ENCODE results near the gene LRP1B.

The LRP1B gene

GRCh38 chr2:141933226-141933625, 197.6 kb downstream of the LRP1B start:
- TF ChIP-seq GATA3 (IDR thresholded peaks at IDR 0.05; ENCODE audit: low read depth, low read length) = no peak
- no peak for TF ChIP-seq GATA2 (IDR thresholded peaks at IDR 0.05; ENCODE audit: low read depth, low read length)

GRCh38 chr2:141932261-141932660, 198.6 kb downstream of the LRP1B start:
- no peak for TF ChIP-seq GATA2 (IDR thresholded peaks at IDR 0.05; ENCODE audit: low read depth, low read length)
- no peak for TF ChIP-seq GATA3 (IDR thresholded peaks at IDR 0.05; ENCODE audit: low read depth, low read length)

GRCh38 chr2:141931797-141932196, 199.0 kb downstream of the LRP1B start:
- TF ChIP-seq GATA3 (IDR thresholded peaks at IDR 0.05; ENCODE audit: low read depth, low read length) = no peak
- TF ChIP-seq GATA2 (IDR thresholded peaks at IDR 0.05; ENCODE audit: low read depth, low read length) = no peak

GRCh38 chr2:141930803-141931202, 200.0 kb downstream of the LRP1B start:
- TF ChIP-seq GATA2 (IDR thresholded peaks at IDR 0.05; ENCODE audit: low read depth, low read length) = no peak
- TF ChIP-seq GATA3 (IDR thresholded peaks at IDR 0.05; ENCODE audit: low read depth, low read length) = no peak

GRCh38 chr2:141929331-141930252, 201.2 kb downstream of the LRP1B start:
- TF ChIP-seq GATA2 (IDR thresholded peaks at IDR 0.05; ENCODE audit: low read depth, low read length) = no peak
- TF ChIP-seq GATA3 (IDR thresholded peaks at IDR 0.05; ENCODE audit: low read depth, low read length) = no peak

GRCh38 chr2:141928476-141928875, 202.3 kb downstream of the LRP1B start:
- TF ChIP-seq GATA2 (IDR thresholded peaks at IDR 0.05; ENCODE audit: low read depth, low read length) (no peak), GATA3 (IDR thresholded peaks at IDR 0.05; ENCODE audit: low read depth, low read length) (no peak)

- TF ChIP-seq GATA3 (IDR thresholded peaks at IDR 0.05; ENCODE audit: low read depth, low read length) (no peak), GATA2 (IDR thresholded peaks at IDR 0.05; ENCODE audit: low read depth, low read length) (no peak)
Measured at GRCh38 chr2:141927536-141927935, 203.3 kb downstream of the LRP1B start.

- TF ChIP-seq GATA3 (IDR thresholded peaks at IDR 0.05; ENCODE audit: low read depth, low read length) (no peak), GATA2 (IDR thresholded peaks at IDR 0.05; ENCODE audit: low read depth, low read length) (peak; percentile 69)
Measured at GRCh38 chr2:141925511-141925910, 205.3 kb downstream of the LRP1B start.

- no peak for TF ChIP-seq GATA3 (IDR thresholded peaks at IDR 0.05; ENCODE audit: low read depth, low read length)
- TF ChIP-seq GATA2 (IDR thresholded peaks at IDR 0.05; ENCODE audit: low read depth, low read length) = no peak
Measured at GRCh38 chr2:141923657-141924056, 207.2 kb downstream of the LRP1B start.

GRCh38 chr2:141911485-141912066, 219.2 kb downstream of the LRP1B start:
- TF ChIP-seq GATA3 (IDR thresholded peaks at IDR 0.05; ENCODE audit: low read depth, low read length) = no peak
- TF ChIP-seq GATA2 (IDR thresholded peaks at IDR 0.05; ENCODE audit: low read depth, low read length) = no peak

- TF ChIP-seq GATA3 (IDR thresholded peaks at IDR 0.05; ENCODE audit: low read depth, low read length) (no peak), GATA2 (IDR thresholded peaks at IDR 0.05; ENCODE audit: low read depth, low read length) (no peak)
Measured at GRCh38 chr2:141906678-141907077, 224.1 kb downstream of the LRP1B start.

- TF ChIP-seq GATA2 (IDR thresholded peaks at IDR 0.05; ENCODE audit: low read depth, low read length) = no peak
- no peak for TF ChIP-seq GATA3 (IDR thresholded peaks at IDR 0.05; ENCODE audit: low read depth, low read length)
Measured at GRCh38 chr2:141900826-141901225, 230.0 kb downstream of the LRP1B start.

GRCh38 chr2:141899740-141900139, 231.1 kb downstream of the LRP1B start:
- TF ChIP-seq GATA2 (IDR thresholded peaks at IDR 0.05; ENCODE audit: low read depth, low read length) = no peak
- TF ChIP-seq GATA3 (IDR thresholded peaks at IDR 0.05; ENCODE audit: low read depth, low read length) = no peak

GRCh38 chr2:141889788-141890187, 241.0 kb downstream of the LRP1B start:
- no peak for TF ChIP-seq GATA2 (IDR thresholded peaks at IDR 0.05; ENCODE audit: low read depth, low read length)
- no peak for TF ChIP-seq GATA3 (IDR thresholded peaks at IDR 0.05; ENCODE audit: low read depth, low read length)
